ENCODE measurements around the gene SYCE1L. TPM values are rescaled to one million over a fixed set of nuclear protein-coding genes. Genes with fewer than 3 reads are reported as not detected.

The SYCE1L gene, protein sequence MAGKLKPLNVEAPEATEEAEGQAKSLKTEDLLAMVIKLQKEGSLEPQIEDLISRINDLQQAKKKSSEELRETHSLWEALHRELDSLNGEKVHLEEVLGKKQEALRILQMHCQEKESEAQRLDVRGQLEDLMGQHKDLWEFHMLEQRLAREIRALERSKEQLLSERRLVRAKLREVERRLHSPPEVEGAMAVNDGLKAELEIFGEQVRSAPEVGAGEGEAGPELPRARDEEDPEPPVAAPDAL
- total RNA-seq, result 2.8 and 2.9 TPM in 2 replicates

DNA sequence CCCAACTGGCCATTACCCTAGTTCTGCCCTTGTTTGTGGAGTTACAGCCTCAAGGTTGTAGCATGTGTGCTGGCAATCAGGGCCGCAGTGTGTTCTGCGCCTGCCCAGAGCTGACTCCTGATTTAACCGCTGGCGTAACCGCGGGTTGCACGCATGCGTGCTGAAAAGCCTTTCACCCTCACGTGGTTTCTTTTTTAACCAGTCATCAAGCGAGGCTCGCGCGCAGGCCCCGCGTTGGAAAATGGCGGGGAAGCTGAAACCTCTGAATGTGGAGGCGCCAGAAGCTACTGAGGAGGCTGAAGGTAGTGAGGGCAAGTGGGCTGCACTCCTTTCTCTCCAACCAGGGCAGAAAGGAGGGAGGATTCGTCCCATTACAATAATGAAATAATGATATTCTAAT lies at the start of gene SYCE1L:
Gene SYCE1L, plus strand, starts transcription at position 198 of the 400 bp plus-strand sequence. Its CDS starts 44 bp downstream, at position 242.

GRCh38 chr16:77190478-77191258 lies 8.5 kb upstream of the SYCE1L start, which contains the start of gene MON1B:
Gene MON1B (plus strand): TSS chr16:77191190. CDS start chr16:77191486, 296 bp downstream.

Other genes with a start within 250 kb of the SYCE1L start
- gene MON1B, start 8.2 kb upstream of the SYCE1L start, total RNA-seq, result 7.8 and 8.6 TPM in 2 replicates
- 4.3 and 14.5 TPM in 2 replicates for gene ADAMTS18, start 235.6 kb downstream of the SYCE1L start, total RNA-seq

Data from dermis lymphatic vessel endothelial cell (primary cell).